OCI-LY3 (cell line): ENCODE data around the gene ACOX1.

ENCODE experiments used
- H2AFZ ChIP-seq: fragments of 200-600, 300-600 bp; shearing (Covaris generic); 2 replicates; pipeline ENCODE4 v1.6.0; 2014; ENCODE audit warnings: antibody characterized with exemption, low read depth, low read length
- H3K27ac ChIP-seq: fragments of 200-600, 300-600 bp; sonication (generic); 2 replicates; pipeline ENCODE4 v1.5.1; 2014; ENCODE audit warnings: mild to moderate bottlenecking, low read length, moderate library complexity, mixed read lengths
- H3K27me3 ChIP-seq: fragments of 200-600, 300-600 bp; sonication (generic); 2 replicates; pipeline ENCODE4 v1.6.1; 2014; ENCODE audit warnings: low read depth, low read length, mixed read lengths
- H3K36me3 ChIP-seq: fragments of 200-600, 300-600 bp; sonication (generic); replicated peaks from 2 replicates; pipeline ENCODE3; 2014; ENCODE audit warnings: low read depth, low read length, mixed read lengths
- H3K4me1 ChIP-seq: fragments of 300-600, 200-600 bp; sonication (generic); 2 replicates; pipeline ENCODE4 v1.6.1; 2014; ENCODE audit warnings: low read length, mixed read lengths
- H3K4me2 ChIP-seq: fragments of 200-600, 300-600 bp; sonication (generic); 2 replicates; pipeline ENCODE4 v1.6.1; 2014; ENCODE audit warnings: low read length, mixed read lengths
- H3K4me3 ChIP-seq: fragments of 300-600, 200-600 bp; sonication (generic); 2 replicates; pipeline ENCODE4 v1.5.1; 2014; ENCODE audit warnings: antibody characterized with exemption, mild to moderate bottlenecking, low read length, moderate library complexity
- H3K79me2 ChIP-seq: fragments of 300-600, 200-600 bp; shearing (Covaris generic); 2 replicates; pipeline ENCODE4 v1.6.1; 2014; ENCODE audit warnings: mild to moderate bottlenecking, low read length, mixed read lengths
- H3K9ac ChIP-seq: fragments of 300-600, 200-600 bp; shearing (Covaris generic); 2 replicates; pipeline ENCODE4 v1.6.0; 2014; ENCODE audit warnings: mild to moderate bottlenecking, low read length, moderate library complexity
- H3K9me3 ChIP-seq: fragments of 200-600, 300-600 bp; shearing (Covaris generic); 2 replicates; pipeline ENCODE4 v1.6.1; 2014; ENCODE audit warnings: low read length, mixed read lengths; ENCODE audit not compliant: insufficient read depth
- H4K20me1 ChIP-seq: fragments of 200-600, 300-600 bp; sonication (generic); 2 replicates; pipeline ENCODE4 v1.6.1; 2016; ENCODE audit warnings: low read length, mixed read lengths; ENCODE audit not compliant: insufficient read depth
- EZH2phosphoT487 ChIP-seq: fragments of 200-600 bp; shearing (Covaris generic); IDR thresholded peaks from 2 replicates; pipeline ENCODE4 v1.6.1; 2018; ENCODE audit warnings: antibody characterized with exemption, mixed run types, low read depth
- TF ChIP-seq, protein P1 (sequence below): fragments of 200-600, 300-600 bp; sonication (generic); IDR thresholded peaks from 2 replicates; pipeline ENCODE4 v1.5.1; 2014; ENCODE audit warnings: antibody characterized with exemption, low read length, low read depth

The ACOX1 gene

DNA sequence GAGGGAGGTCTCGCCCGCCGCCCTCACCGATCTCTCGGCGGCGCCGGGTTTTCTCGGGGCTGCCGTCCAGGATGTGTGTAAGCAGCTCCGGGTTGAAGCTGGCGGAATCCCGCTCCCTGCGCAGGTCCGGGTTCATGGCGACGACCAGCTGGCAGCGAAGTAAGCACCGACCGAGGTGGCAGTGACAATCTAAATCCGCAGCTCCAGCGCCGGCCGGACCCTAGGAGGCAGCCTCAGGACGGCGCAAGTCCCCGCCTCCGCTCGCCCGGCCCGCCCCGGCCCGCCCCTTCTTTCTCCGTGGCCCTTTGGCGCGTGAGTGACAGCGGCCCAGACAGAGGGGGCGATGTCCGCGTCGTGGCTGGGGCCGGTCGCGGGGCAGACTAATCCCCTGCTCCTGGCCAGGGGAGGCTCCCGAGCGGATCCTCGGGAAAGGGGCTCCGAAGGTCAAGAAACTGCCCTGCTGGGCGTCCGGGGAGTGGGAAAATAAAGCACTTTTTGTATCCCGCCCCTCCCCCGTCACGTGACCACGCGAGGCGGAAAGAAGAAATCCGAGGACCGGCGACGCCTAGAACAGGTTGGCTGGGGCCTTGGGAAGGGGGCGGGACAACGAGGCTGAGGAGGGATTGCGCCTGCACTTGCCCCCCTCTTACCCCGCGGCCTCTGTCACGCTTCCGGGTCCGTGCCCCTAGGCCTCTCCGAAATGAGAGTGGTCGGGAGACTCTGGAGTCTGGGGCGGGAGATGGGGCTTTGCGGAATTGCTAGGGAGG lies at the start of gene ACOX1, which contains the start of gene TEN1:
Gene ACOX1 (minus strand): TSS at position 229 of the 767 bp plus-strand sequence. CDS start 93 bp downstream, at position 136.
Gene TEN1 (plus strand): TSS at position 303 of the 767 bp plus-strand sequence. CDS start 6,953 bp downstream, outside the sequence.
- no peaks in the 10 kb centered on the region for H3K27me3 ChIP-seq
- H3K9ac ChIP-seq = peak within 1 kb of the TSS; percentile 93
- H2AFZ ChIP-seq = peak within 1 kb of the TSS; percentile 96
- H3K36me3 ChIP-seq = no peaks in the 10 kb centered on the region
- no peaks in the 10 kb centered on the region for H3K9me3 ChIP-seq
- no peaks in the 10 kb centered on the region for H4K20me1 ChIP-seq
- no peak for TF ChIP-seq EZH2phosphoT487
- TF ChIP-seq, protein P1, sequence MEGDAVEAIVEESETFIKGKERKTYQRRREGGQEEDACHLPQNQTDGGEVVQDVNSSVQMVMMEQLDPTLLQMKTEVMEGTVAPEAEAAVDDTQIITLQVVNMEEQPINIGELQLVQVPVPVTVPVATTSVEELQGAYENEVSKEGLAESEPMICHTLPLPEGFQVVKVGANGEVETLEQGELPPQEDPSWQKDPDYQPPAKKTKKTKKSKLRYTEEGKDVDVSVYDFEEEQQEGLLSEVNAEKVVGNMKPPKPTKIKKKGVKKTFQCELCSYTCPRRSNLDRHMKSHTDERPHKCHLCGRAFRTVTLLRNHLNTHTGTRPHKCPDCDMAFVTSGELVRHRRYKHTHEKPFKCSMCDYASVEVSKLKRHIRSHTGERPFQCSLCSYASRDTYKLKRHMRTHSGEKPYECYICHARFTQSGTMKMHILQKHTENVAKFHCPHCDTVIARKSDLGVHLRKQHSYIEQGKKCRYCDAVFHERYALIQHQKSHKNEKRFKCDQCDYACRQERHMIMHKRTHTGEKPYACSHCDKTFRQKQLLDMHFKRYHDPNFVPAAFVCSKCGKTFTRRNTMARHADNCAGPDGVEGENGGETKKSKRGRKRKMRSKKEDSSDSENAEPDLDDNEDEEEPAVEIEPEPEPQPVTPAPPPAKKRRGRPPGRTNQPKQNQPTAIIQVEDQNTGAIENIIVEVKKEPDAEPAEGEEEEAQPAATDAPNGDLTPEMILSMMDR = peak; percentile 24; the same call in 1 of the 2 replicates
- peak within 1 kb of the TSS; percentile 76 for H3K27ac ChIP-seq
- H3K79me2 ChIP-seq = peaks cover 9% of the 10 kb centered on the region
- peak within 1 kb of the TSS; percentile 86 for H3K4me3 ChIP-seq
- H3K4me2 ChIP-seq = peak within 1 kb of the TSS; percentile 96
- peaks cover 15% of the 10 kb centered on the region for H3K4me1 ChIP-seq

DNA sequence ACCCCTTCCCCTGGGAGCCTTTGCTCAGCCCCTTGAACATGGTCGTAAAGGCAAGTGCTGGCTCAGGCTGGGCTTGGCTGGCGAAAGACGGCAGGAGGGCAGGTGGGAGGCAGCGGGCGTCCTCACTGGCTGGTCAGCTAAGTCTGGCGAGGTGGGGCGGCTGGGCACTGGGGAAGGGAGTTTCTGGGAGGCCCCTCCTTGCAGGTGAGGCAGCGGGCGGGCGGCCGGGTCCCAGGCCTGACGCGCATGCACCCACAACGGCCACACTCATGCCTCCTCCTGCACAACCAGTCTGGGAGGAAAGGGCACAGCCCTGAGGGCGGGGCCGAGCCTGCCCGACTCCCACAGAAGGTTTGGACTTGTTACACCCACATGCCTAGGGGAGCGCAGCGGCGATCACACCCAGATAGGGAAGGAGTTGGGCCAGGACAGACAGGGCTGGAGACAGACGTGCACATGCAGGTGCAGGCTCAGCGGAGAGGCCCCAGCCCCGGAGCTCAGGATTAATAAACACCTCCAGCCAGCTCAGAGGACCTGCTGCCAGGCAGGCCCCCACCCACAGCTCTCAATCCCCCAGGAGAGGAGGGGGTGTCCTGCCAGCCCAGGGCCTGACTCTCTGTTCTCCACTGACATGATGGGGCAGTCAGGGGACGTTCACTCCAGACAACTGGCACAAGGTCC lies 48.3 kb upstream of the ACOX1 start, which contains the start of gene EVPL:
Gene EVPL (minus strand): TSS at position 148 of the 681 bp plus-strand sequence. CDS start 108 bp downstream, at position 40.
- no peaks in the 10 kb centered on the region for H3K27me3 ChIP-seq
- no peaks in the 10 kb centered on the region for H4K20me1 ChIP-seq
- no peaks in the 10 kb centered on the region for H3K79me2 ChIP-seq
- TF ChIP-seq, protein P1 = no peak
- TF ChIP-seq EZH2phosphoT487 = no peak
- no peak within 1 kb of the TSS for H3K9ac ChIP-seq
- no peak within 1 kb of the TSS for H2AFZ ChIP-seq
- no peak within 1 kb of the TSS for H3K4me2 ChIP-seq
- H3K9me3 ChIP-seq = no peaks in the 10 kb centered on the region
- H3K36me3 ChIP-seq = no peaks in the 10 kb centered on the region
- no peaks in the 10 kb centered on the region for H3K4me1 ChIP-seq
- no peak within 1 kb of the TSS for H3K4me3 ChIP-seq
- H3K27ac ChIP-seq = no peak within 1 kb of the TSS

DNA sequence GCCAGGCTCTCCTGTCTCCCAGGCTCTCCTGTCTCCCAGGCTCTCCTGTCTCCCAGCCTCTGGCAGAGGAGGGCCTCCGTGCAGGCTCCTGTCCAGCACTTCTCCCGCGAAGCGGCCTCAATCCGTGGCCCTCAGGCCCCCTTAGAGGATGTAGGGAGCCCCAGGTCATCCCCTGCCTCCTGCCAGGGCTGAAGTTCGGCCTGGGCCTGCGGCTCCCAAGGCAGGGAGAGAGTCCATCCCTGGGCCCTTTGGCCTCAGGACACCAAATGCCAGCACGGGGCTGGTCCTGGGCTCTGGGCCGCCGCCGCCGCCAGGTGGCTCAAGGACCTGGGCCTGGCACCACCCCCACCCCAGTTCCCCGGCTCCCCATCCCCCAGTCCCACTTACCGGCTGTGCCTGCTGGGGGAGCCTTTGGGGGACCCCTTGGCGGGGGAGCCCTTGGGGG lies 47.8 kb upstream of the ACOX1 start:
- Histone ChIP-seq H3K79me2 (no peaks in the 10 kb centered on the region), H3K27me3 (no peaks in the 10 kb centered on the region), H2AFZ (no peak overlapping the region), H3K4me2 (no peak overlapping the region), H3K4me3 (no peak overlapping the region), H4K20me1 (no peaks in the 10 kb centered on the region), H3K9ac (no peak overlapping the region), H3K27ac (no peak overlapping the region), H3K4me1 (no peaks in the 10 kb centered on the region), H3K36me3 (no peaks in the 10 kb centered on the region), H3K9me3 (no peaks in the 10 kb centered on the region)
- TF ChIP-seq, protein P1 = no peak
- no peak for TF ChIP-seq EZH2phosphoT487

DNA sequence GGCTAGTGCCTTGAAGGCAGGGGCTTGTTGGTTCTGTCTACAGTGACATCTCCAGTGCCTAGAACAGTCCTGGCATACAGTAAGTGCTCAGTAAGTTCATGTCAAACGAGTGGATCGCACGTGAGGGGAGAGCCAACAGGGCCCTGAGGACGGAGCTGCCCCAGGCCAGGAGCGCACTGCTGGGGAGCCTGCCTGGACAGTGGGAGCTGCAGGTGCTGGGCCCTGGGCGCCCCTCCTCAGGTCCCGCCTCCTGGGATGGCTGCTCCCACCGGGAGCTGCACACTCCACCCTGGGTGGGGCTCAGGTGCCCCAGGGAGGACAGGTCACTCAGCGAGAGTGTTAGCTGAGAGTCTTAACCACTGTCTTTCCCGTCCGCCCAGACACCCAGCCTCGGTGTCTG lies 46.3 kb upstream of the ACOX1 start:
- no peak overlapping the region for H3K4me3 ChIP-seq
- no peaks in the 10 kb centered on the region for H3K36me3 ChIP-seq
- no peaks in the 10 kb centered on the region for H3K79me2 ChIP-seq
- H3K27me3 ChIP-seq = no peaks in the 10 kb centered on the region
- no peaks in the 10 kb centered on the region for H3K4me1 ChIP-seq
- H4K20me1 ChIP-seq = no peaks in the 10 kb centered on the region
- H2AFZ ChIP-seq = no peak overlapping the region
- H3K9me3 ChIP-seq = no peaks in the 10 kb centered on the region
- no peak overlapping the region for H3K27ac ChIP-seq
- H3K4me2 ChIP-seq = no peak overlapping the region
- no peak overlapping the region for H3K9ac ChIP-seq
- TF ChIP-seq, protein P1 = no peak
- TF ChIP-seq EZH2phosphoT487 = no peak
